Sigmoid colon (tissue), 4 donors: ENCODE results near the gene SDF2L1.
"Not testable (repeated sequence)": the region's sequence is repeated elsewhere in the genome, so short reads cannot be mapped to it uniquely, and the experiment has no call there.

Experiments
- EP300 ChIP-seq, 4 donors: sonication (generic); formaldehyde crosslinking; IDR thresholded peaks; one replicate each; pipeline ENCODE4 v1.6.1; 2017; ENCODE audit warnings: antibody characterized with exemption in 4 of 4
- POLR2A ChIP-seq, 2 donors: fragments of 450-650 bp; IDR thresholded peaks; one replicate each; pipeline ENCODE4 v1.6.1; 2016; ENCODE audit warnings: antibody characterized with exemption in 2 of 2, mild to moderate bottlenecking in 2 of 2, moderate library complexity in 2 of 2
- POLR2AphosphoS5 ChIP-seq, 4 donors: sonication (generic); formaldehyde crosslinking; IDR thresholded peaks; one replicate each; pipeline ENCODE4 v1.6.1; 2017; ENCODE audit warnings: antibody characterized with exemption in 4 of 4
- TF ChIP-seq, protein P1 (sequence below), 4 experiments: fragments of 450-650 bp in 3 of 4; fragments of 200-600 bp in 1 of 4; IDR thresholded peaks; one replicate each; pipeline ENCODE4 v1.5.1; 2016 to 2019; ENCODE audit warnings: antibody characterized with exemption in 4 of 4, mild to moderate bottlenecking in 3 of 4, moderate library complexity in 2 of 4

DNA sequence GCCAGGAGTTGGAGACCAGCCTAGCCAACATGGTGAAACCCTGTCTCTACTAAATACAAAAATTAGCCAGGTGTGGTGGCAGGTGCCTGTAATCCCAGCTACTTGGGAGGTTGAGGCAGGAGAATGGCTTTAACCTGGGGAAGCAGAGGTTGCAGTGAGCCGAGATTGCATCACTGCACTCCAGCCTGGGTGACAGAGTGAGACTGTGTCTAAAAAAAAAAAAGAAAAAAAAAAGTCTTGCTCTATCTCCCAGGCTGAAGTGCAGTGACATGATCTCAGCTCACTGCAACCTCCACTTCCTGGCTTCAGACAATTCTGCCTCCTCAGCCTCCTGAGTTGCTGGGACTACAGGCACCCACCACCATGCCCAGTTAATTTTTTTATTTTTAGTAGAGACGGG lies 4.7 kb upstream of the SDF2L1 start:
- not testable (repeated sequence) for TF ChIP-seq EP300, POLR2AphosphoS5, POLR2A (IDR thresholded peaks at IDR 0.05)
- TF ChIP-seq, protein P1, sequence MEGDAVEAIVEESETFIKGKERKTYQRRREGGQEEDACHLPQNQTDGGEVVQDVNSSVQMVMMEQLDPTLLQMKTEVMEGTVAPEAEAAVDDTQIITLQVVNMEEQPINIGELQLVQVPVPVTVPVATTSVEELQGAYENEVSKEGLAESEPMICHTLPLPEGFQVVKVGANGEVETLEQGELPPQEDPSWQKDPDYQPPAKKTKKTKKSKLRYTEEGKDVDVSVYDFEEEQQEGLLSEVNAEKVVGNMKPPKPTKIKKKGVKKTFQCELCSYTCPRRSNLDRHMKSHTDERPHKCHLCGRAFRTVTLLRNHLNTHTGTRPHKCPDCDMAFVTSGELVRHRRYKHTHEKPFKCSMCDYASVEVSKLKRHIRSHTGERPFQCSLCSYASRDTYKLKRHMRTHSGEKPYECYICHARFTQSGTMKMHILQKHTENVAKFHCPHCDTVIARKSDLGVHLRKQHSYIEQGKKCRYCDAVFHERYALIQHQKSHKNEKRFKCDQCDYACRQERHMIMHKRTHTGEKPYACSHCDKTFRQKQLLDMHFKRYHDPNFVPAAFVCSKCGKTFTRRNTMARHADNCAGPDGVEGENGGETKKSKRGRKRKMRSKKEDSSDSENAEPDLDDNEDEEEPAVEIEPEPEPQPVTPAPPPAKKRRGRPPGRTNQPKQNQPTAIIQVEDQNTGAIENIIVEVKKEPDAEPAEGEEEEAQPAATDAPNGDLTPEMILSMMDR (IDR thresholded peaks at IDR 0.05): not testable (repeated sequence)
